DMS53 (cell line): Measurements from ENCODE around the gene NUPR2.
"Not testable (repeated sequence)": the region's sequence is repeated elsewhere in the genome, so short reads cannot be mapped to it uniquely, and the experiment has no call there.

Experiments used
- DNase-seq: peaks from one replicate; lab custom pipeline; 2025; lab: John Stamatoyannopoulos, UW

NUPR2 gene, protein sequence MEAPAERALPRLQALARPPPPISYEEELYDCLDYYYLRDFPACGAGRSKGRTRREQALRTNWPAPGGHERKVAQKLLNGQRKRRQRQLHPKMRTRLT

DNA sequence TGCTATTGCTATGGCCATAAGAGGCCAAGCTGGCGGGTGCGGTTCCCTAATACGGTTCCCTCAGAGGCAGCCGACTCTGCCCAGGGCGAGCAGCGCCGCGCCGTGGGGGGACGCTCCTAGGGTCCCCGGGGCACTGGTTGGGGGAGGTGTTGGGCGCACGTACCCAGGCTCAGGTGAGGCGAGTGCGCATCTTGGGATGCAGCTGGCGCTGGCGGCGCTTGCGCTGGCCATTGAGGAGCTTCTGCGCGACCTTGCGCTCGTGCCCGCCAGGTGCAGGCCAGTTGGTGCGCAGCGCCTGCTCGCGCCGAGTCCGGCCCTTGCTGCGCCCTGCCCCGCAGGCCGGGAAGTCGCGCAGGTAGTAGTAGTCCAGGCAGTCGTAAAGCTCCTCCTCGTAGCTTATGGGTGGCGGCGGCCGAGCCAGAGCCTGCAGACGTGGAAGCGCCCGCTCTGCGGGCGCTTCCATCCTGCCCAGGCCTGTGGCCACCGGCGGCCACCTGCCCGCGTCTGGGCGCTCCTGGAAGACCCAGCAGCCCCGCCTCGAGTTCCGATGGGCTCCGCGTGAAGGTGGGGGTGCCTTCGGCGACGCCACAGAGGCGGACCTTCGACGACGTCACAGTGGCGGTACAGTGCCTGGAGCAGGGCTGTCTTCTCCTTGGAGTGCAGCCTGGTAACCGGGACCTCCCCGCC lies at the start of gene NUPR2:
TSS of gene NUPR2 (minus strand) at position 566 of the 687 bp plus-strand sequence. CDS start at position 463, 103 bp downstream.
- DNase-seq: peak; percentile 84

DNA sequence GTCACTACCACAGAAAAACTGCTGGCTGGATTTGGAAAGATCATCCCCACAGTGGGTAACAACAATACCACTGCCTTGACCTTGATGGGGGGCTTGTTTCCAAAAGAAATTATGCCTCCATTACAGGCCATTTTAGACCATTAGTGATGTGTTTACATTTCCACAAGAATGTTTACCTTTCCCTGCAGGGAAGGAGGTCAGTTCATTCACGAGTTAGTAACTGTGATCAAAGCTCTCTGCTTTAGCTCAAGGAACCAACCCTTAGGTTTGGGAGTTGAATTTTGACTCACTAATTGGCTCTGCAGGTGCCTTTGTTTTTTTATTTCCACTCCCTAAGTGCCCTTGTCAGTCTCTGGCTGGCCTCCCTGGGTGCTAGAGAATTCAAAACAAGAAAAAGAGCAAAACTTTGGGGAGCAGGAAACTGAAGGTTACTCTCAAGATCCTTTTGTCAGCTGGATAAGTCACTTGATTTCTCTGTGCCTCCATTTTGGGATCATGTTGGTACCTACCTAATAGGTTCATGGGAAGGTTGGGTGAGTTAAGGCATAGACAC lies 41.1 kb upstream of the NUPR2 start:
- DNase-seq: no peak

DNA sequence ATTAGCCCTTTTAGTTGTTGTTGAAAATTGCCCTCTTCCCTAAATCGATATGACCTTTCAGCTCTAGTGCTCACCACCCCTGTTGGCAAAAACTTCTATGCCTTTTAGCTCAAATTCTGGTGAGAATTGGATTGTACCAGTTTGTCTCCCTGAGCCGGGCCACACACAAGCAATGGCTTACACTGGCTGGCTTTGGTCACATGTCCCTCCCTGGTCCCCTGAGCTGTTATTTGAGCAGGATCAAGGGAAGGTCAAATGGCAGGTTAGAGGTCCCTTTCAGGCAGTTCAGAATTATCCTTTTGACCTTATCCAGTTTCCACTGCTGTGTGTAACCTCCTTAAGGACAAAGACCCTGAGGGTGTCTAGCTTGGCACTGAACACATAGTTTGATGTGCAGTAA lies 14.8 kb upstream of the NUPR2 start:
- not testable (repeated sequence) for DNase-seq

DNA sequence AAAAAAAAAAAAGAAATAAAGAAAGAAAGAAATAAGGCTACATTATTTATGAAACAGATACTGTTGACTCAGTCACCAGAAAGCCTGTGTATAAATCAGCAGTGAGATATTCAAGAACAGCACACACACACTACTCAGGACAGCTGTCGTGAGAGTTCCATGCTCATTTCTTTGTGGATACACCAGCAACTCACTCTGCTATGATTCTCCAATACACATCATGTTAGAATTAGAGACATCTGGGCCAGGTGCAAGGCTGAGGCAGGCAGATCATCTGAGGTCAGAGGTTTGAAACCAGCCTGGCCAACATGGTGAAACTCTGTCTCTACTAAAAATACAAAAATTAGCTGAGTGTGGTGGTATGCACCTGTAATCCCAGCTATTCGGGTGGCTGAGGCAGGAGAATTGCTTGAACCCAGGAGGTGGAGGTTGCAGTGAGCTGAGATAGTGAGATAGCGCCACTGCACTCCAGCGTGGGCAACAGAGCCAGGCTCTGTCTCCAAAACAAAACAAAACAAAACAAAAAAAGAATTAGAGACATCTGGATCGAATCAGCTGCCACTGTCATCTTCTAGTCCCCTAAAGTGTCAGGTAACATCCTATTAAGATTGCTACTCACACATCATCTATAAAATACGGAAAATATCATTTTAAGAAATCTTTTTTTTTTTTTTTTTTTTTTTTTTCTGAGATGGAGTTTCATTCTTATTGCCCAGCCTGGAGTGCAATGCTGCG lies 11.2 kb upstream of the NUPR2 start:
- peak; percentile 8 for DNase-seq

DNA sequence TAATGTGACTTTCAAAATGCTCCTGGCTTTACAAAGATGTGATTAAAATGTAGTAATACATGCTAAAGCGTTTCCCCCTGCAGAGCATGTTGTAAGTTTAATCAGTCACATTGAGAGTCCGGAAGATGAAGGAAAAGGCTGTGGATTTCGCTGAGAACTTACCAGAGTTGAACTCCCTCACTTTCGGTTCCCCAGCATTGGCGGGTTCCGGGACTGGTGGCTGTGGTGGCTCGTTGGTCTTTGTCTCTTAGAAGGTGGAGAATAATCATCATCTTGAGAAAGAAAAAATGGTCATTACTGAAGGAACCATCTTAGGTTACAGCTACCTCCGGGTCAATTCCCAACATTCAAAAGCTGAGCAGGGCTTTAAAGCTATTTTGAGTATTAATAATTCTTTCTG lies 9.6 kb upstream of the NUPR2 start:
- DNase-seq: no peak

DNA sequence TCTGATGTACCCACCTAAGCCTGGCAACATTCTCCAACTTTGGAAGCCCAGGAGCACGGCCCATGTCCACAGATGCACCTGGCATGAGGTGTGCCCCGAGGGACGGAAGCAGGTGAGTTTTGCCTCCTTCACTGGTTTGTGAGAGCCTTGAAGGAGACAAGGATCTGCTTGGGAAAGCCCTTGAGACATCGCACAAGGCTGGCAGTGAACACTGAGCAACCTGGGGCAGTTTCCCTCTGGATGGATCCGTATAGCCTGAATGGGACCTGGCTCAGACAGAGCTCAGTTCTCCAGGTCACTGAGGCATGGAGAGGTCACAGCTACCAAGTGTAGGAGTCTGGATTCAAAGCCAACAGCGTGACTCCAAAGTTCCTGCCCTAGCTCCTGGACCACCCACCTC lies 8.8 kb upstream of the NUPR2 start:
- DNase-seq: no peak

DNA sequence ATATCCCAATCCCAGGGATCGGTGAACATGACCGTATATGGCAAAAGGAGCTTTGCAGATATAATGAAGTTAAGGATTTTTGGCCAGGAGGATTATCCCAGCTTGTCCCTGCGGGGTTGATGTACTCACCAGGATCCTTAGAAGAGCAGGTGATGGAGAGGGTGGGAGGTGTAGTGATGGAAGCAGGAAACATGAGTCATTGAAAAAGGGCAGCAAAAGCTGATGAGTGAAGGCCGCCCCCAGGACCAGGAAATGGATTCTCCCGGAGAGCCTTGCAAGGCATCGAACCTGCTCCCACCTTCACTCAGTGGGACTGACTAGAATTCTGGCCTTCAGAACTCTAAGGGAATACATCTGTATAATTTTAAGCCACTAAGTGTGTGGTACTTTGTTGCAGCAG lies 5.2 kb upstream of the NUPR2 start:
- DNase-seq: peak; percentile 49

DNA sequence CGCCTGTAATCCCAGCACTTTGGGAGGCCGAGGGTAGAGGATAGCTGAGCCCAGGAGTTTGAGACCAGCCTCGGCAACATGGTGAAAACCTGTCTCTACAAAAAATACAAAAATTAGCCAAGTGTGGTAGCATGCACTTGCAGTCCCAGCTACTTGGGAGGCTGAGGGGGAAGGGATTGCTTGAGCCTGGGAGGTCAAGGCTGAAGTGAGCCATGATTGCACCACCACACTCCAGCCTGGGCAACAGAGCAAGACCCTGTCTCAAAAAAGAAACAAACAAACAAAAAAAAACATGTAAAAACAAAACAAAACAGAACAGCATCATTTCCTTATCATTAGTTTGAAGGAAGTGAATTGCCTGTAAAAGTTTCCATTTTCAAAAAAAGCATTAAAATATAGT lies 4.0 kb downstream of the NUPR2 start:
- DNase-seq: not testable (repeated sequence)

DNA sequence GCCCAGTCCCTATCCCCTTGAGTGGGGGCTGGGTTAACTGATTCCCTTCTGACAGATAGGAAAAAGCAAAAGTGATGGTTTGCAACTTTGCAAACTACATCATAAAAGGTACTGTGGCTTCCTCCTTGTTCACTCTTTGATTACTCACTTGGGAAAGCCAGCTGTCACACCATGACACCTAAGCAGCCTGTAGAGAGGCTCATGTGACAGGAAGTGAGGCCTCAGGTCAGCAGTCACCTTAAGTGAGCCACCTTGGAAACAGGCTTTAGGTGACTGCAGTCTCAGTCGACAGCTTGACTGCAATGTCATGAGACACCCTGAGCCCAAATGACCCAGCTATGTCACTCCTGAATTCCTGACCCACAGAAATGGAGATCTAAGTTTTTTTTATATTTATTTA lies 5.6 kb downstream of the NUPR2 start:
- peak; percentile 73 for DNase-seq

DNA sequence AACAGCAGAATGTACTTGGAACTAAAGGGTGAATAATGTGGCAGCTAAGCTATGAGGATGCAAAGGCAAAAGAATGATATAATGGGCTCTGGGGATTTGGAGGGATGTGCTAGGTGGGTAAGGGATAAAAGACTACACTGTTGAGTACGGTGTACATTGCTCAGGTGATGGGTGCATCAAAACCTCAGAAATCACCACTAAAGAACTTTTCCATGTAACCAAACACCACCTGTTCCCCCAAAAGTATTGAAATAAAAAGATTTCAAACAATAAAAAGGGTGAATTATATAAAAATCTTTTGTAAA lies 8.3 kb downstream of the NUPR2 start:
- DNase-seq: no peak

DNA sequence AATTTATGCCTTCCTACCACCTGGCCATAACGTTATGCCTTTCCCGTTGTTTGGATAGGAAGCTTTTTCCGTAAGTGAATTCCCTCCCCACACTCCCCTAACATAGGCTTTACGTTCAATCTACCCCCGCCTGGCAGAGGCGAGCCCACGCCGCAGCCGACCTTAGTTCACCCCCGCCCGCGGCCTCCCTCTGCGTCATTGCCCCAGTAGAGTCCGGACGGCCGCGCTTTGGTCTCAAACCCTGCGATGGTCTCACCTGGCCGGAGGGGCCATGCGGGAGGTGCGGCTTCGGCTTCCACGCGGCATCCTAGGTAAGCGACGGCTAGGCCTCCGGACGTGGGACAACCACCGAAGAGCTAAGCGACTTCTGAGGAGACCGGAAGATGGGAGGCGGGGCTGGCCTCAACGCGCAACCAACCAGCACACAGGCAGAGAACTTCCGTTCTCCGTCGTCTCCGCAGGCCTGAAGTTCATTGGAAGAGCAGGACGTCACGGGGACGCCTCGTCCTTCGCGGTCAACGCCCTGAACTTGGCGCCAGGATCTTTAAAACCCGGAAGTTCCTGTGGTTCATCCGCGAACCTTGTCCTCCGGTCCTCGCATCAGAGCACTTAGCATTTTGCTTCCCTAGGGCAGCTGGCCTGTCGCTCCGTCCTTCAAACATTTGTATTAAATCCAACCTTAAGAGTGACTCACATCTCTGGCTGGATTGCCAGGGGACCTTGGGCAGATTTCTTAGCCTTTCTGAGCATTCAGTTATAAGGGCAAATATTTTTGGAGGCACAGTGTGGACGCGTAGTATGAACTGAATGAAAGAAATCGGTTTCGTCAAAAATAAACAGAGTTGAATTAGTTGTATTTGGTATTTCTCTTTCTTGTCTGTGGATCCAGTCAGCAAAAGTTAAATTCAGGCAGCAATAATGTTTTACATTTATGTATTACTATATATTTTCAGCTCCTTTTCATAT lies 9.8 kb downstream of the NUPR2 start, which contains the start of gene CHCHD2:
TSS of gene CHCHD2 (minus strand) at position 369 of the 966 bp plus-strand sequence. CDS start at position 306, 63 bp downstream.
- peak; percentile 100 for DNase-seq

DNA sequence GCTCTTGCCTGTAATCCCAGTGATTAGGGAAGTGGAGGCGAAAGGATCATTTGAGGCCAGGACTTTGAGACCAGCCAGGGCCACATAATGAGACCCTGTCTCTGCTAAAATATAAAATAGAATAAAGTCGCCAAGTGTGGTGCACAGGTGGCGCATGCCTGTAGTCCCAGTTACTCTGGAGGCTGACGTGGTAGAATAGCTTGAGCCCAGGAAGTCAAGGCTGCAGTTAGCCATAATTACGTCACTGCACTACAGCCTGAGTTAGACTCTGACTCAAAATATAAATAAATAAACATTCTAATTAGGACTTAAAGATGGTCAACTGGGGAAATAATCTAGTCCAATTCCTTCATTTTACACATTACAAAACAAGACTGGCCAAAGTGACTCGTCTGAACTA lies 10.7 kb downstream of the NUPR2 start:
- peak; percentile 80 for DNase-seq

DNA sequence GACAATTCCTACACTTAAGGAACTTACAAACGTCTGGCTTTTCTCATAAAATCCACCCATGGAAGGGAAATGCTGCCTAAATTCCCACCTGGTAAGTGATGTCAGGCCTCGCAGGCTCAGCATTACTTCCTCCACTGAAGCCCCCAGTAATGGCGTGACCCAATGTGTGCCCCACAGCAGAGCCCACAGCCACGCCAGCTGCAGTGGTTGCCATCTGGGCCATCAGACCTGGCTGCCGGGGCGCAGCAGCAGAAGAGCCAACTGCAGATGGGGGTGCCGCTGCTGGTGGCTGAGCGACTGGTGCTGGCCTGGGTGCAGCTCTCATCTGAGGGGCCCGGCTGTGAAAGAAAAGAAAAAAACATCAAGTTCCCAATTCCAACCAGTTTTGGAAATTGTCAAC lies 12.1 kb downstream of the NUPR2 start:
- DNase-seq: not testable (repeated sequence)

DNA sequence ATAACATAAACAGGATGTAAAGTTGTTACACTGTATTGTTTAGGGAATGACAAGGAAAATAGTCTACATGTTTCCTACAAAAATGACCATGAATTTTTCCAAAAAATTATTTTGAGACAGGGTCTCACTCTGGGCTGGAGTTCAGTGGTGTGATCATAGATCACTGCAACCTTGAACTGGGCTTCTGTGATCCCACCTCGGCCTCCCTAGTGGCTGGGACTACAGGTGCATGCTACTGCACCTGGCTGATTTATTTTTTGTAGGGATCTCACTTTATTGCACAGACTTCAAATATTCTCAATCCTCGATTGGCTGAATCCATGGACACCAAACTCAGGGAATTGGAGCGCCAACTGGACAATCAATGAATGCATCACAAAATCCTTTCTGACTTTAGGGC lies 16.6 kb downstream of the NUPR2 start:
- DNase-seq: peak; percentile 16

DNA sequence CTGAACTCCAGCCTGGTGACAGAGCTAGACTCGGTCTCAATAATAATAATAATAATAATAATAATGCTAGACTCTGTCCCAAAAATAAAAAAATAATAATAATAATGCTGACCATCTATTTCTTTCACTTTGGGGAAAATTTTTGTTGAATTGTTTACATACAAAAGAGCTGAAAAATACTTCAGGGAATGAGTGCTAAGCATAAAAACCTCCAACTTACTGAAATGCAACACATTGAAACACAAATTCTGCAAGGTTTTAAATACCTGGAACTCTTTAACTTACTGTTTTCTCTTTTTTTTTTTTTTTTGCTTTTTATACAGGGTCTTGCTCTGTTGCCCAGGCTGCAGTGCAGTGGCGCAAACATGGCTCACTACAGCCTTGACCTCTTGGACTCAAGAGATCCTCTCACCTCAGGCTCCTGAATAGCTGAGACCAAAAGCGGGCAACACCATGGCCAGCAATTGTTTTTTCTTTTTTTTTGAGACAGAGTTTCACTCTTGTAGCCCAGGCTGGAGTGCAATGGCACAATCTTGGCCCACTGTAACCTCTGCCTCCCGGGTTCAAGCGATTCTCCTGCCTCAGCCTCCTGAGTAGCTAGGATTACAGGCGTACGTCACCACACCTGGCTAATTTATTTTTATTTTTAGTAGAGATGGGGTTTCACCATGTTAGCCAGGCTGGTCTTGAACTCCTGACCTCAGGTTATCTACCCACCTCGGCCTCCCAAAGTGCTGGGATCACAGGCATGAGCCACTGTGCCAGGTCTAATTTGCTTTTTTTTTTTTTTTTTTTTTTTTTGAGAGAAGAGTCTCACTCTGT lies 17.8 kb downstream of the NUPR2 start:
- DNase-seq: not testable (repeated sequence)

DNA sequence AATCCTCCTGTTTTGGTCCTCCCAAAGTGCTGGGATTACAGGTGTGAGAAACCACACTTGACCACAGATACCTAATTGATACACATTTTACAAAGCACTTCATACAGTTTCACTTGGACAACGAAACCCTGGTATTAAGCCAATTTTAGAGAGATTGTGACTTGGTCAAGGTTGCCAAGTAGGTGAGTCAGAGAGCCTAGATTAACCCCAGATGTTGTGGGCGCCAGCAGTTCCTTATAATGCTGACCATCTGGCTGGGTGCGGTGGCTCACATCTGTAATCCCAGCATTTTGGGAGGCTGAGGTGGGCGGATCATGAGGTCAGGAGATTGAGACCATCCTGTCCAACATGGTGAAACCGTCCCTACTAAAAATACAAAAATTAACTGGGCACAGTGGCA lies 18.5 kb downstream of the NUPR2 start:
- peak; percentile 22 for DNase-seq

DNA sequence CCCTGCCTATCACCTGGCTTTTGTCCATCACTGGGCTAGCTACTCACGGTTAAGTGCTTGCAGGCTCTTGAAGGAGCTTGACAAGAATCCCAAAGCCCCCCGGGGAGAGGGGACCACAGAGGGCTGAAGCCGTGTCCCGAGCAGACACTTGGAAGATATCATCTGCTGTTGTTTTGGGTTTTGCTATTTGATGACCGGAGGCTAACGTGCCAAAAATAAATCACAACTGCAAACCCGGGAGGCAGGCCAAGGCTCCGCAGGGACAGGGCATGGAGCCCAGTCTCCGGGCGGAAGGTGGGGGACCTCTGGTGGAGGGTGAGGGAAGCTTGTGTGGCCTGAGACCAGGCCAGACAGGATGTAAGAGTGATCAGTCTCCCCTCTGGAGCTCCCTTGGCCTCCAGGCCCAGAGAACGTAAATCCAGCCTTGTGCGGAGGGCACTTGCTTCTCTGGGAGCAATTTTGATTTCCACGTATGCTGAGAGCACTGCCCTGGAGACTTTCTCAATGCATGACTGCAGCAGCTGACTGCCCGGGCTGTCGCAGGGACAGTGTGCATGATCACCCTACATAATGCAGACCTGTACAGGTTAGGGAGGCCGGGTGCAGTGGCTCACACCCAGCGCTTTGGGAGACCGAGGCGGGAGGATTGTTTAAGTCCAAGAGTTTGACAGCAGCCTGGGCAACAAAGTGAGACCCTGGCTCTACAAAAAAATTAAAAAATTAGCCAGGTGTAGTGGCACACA lies 23.3 kb downstream of the NUPR2 start, which contains the start of gene PHKG1:
TSS of gene PHKG1 (minus strand) at position 164 of the 743 bp plus-strand sequence. CDS start 4,011 bp downstream, outside the sequence.
- peak; percentile 72 for DNase-seq

DNA sequence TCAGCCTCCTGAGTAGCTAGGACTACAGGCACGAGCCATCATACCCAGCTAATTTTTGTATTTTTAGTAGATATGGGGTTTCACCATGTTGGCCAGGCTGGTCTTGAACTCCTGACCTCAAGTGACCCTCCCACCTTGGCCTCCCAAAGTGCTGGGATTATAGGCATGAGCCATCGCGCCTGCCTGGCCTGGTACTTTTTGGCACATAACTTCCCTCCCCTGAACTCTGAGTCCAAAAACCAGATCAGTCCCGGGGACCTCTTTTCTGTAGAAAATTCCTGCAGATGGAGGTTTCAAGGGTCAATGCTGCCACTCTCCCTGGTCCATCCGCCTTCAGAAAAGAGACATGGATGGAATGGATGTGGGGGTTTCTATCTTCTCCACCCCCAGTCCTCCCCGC lies 23.8 kb downstream of the NUPR2 start:
- DNase-seq: not testable (repeated sequence)

DNA sequence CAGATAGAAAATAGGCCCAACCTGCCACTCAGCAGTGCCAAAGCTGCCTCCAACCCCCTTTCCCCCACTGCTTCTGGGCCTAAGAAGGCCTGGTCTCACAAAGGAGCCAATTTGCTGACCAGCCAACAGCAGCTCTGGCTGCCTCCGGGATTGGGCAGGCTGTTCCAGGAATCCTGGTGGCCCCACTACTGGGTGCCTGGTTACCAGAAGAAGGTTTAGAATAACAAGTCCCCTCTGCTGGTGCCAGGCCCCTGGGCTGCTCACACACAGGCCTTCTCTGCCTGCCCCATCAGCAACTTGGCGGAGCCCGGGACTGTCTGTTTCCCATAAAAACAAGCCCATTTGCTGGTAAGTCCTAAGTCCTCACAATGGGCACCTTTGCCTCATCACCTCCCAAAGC lies 24.6 kb downstream of the NUPR2 start:
- no peak for DNase-seq

DNA sequence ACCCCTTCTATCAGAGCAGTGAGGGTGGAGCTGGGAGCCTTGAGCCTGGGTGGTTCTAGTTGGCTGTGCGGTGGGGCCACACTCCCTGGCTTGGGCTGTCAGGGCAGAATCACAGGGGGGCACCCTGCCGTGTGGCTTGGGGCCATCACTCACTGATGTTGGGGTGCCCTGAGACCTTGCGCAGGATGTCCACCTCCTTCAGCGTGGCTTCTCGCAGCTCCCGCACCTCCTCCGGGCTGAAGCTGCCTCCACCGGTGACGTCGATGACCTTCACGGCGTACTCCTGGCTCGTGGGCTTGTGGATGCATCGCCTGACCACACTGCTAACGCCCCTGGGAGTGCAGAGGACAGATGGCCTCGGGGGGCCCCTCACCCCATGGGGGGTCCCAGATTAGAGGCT lies 28.8 kb downstream of the NUPR2 start:
- DNase-seq: no peak
